K562 (cell line): ENCODE data around the gene NCR1. TPM values are rescaled to one million over a fixed set of nuclear protein-coding genes. Genes with fewer than 3 reads are reported as not detected.

ENCODE experiments used
- CEBPZ ChIP-seq: fragments of 150-350 bp; IDR thresholded peaks from 2 replicates; pipeline ENCODE4 v1.6.1; 2014; ENCODE audit warnings: low read depth, mild to moderate bottlenecking, low read length, borderline replicate concordance
- ELF4 ChIP-seq: fragments of 450-650 bp; formaldehyde crosslinking; IDR thresholded peaks from 2 replicates; pipeline ENCODE4 v1.4.0; 2022; ENCODE audit warnings: missing genetic modification characterization
- EZH2 ChIP-seq: IDR thresholded peaks from 2 replicates; pipeline ENCODE4 v1.6.1; 2012; ENCODE audit warnings: low read depth, mild to moderate bottlenecking, inconsistent platforms, low read length, borderline replicate concordance
- FOXA3 ChIP-seq, 2 experiments: fragments of 450-650 bp in 1 of 2; sonication (generic) in 1 of 2; formaldehyde crosslinking; IDR thresholded peaks in 1 of 2; conservative IDR thresholded peaks in 1 of 2; 2 replicates each; pipeline versions ENCODE4 v1.4.0 to v1.8.0; 2020 to 2022; ENCODE audit warnings: mild to moderate bottlenecking in 2 of 2, missing genetic modification reagents in 1 of 2
- GATA2 ChIP-seq: sonication (generic); formaldehyde crosslinking; IDR thresholded peaks from 2 replicates; pipeline ENCODE4 v1.4.0; 2020; ENCODE audit warnings: mild to moderate bottlenecking, missing genetic modification reagents
- GATAD2A ChIP-seq: fragments of 450-650 bp; IDR thresholded peaks from 2 replicates; pipeline ENCODE4 v1.6.1; 2017
- GTF3C2 ChIP-seq: IDR thresholded peaks from 3 replicates; pipeline ENCODE4 v1.6.1; 2011; ENCODE audit warnings: borderline replicate concordance, mild to moderate bottlenecking, moderate library complexity; ENCODE audit not compliant: insufficient read length; ENCODE audit errors: extremely low read depth
- HMBOX1 ChIP-seq: sonication (generic); IDR thresholded peaks from 2 replicates; pipeline ENCODE4 v1.6.1; 2016
- KLF1 ChIP-seq: fragments of 450-650 bp; IDR thresholded peaks from 2 replicates; pipeline ENCODE4 v1.6.1; 2016; ENCODE audit warnings: missing genetic modification characterization, missing compliant biosample characterization
- MEIS2 ChIP-seq: fragments of 450-650 bp; IDR thresholded peaks from 2 replicates; pipeline ENCODE4 v1.6.1; 2014; ENCODE audit warnings: mild to moderate bottlenecking; ENCODE audit not compliant: partially characterized antibody
- POLR2H ChIP-seq: IDR thresholded peaks from 2 replicates; pipeline ENCODE4 v1.6.1; 2016; ENCODE audit warnings: missing genetic modification characterization, low read depth, mild to moderate bottlenecking, control low read depth, missing compliant biosample characterization, moderate library complexity
- SOX6 ChIP-seq: fragments of 450-650 bp; IDR thresholded peaks from 2 replicates; pipeline ENCODE4 v1.6.1; 2014; ENCODE audit warnings: mild to moderate bottlenecking
- TCF3 ChIP-seq: sonication (generic); formaldehyde crosslinking; IDR thresholded peaks from 2 replicates; pipeline ENCODE4 v1.4.0; 2020; ENCODE audit warnings: mild to moderate bottlenecking, missing genetic modification reagents
- polyA plus RNA-seq, 8 experiments: library from polyadenylated mRNA; depleted of rRNA in 4 of 8; stranded (reverse) in 5 of 8; unstranded in 3 of 8; fragments of >200 nt; fragmentation: Nextera tagmentation in 2 of 8; fragmentation: Illumina TruSeq in 1 of 8; extraction: Ambion mirVana in 2 of 8; extraction: Trizol in 1 of 8; gene quantifications; 2 replicates each; pipeline versions ENCODE4 v1.2.1 to v1.2.3, GENCODE V29; 2011 to 2014; ENCODE audit warnings: inconsistent platforms in 1 of 8, missing spikeins in 1 of 8
- total RNA-seq, 7 experiments: library from RNA; depleted of rRNA in 6 of 7; stranded (reverse); fragments of >200 nt in 6 of 7; fragmentation: Illumina TruSeq in 2 of 7; extraction: Trizol in 2 of 7; gene quantifications; 2 replicates each; pipeline versions ENCODE4 v1.2.1 to v1.2.3, GENCODE V29; 2011 to 2021; ENCODE audit warnings: low replicate concordance in 1 of 7
- TF ChIP-seq, protein P1 (sequence below): fragments of 450-650 bp; formaldehyde crosslinking; IDR thresholded peaks from 2 replicates; pipeline ENCODE4 v1.4.0; 2022; ENCODE audit warnings: mild to moderate bottlenecking, moderate library complexity
- TF ChIP-seq, protein P2 (sequence below): conservative IDR thresholded peaks from 2 replicates; pipeline ENCODE4 v1.6.1; 2011; ENCODE audit warnings: low read depth, mild to moderate bottlenecking, low read length; ENCODE audit not compliant: control insufficient read depth
- TF ChIP-seq, protein P3 (sequence below): fragments of 250-450 bp; sonication (Bioruptor Pico); IDR thresholded peaks from 2 replicates; pipeline ENCODE4 v1.4.0; 2020; ENCODE audit warnings: mild to moderate bottlenecking, moderate library complexity

The NCR1 gene
- total and polyA plus RNA-seq, 9 of the 15 experiments (the other 6 are each of a cell fraction or from before 2014, with no cell fraction given) = 0.25 to 3.1 (median 1.2) TPM

DNA sequence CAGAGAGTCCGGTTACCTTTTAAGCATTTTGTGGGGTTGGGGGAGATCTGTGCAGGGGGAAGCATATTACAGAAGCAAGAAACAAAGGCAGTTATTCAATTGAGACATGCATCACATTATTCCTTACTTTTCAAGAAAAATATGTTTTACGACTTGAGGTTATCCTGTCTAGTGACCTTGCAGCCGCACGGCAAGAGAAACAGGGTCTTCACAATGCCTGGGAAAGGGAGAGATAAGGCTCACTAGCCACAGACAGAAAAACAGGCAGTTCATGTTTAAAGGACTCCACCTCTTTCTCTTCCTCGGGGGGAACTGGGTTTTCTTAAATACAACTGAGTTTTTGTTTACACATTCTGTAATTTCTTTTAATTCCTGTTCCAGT, 536 bp upstream of the NCR1 start (continued):
- TF ChIP-seq ELF4 (CRISPR knock-in tag) (no peak), SOX6 (peak; percentile 70), HMBOX1 (peak; percentile 39; the same call in 1 of the 2 replicates), FOXA3 (CRISPR knock-in tag; conservative IDR thresholded peaks at IDR 0.05 in 1 of 2, IDR thresholded peaks at IDR 0.05 in 1 of 2) (no peak), EZH2 (no peak), POLR2H (tag) (0 out of 2 replicates have a peak, but pooled peaks have one; percentile 8), KLF1 (tag) (no peak), GATAD2A (0 out of 2 replicates have a peak, but pooled peaks have one; percentile 57), MEIS2 (peak; percentile 71), CEBPZ (no peak), GTF3C2 (no peak), GATA2 (CRISPR knock-in tag) (peak; percentile 37), TCF3 (peak; percentile 81)
- TF ChIP-seq, protein P1, sequence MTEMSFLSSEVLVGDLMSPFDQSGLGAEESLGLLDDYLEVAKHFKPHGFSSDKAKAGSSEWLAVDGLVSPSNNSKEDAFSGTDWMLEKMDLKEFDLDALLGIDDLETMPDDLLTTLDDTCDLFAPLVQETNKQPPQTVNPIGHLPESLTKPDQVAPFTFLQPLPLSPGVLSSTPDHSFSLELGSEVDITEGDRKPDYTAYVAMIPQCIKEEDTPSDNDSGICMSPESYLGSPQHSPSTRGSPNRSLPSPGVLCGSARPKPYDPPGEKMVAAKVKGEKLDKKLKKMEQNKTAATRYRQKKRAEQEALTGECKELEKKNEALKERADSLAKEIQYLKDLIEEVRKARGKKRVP = no peak
- TF ChIP-seq, protein P2, sequence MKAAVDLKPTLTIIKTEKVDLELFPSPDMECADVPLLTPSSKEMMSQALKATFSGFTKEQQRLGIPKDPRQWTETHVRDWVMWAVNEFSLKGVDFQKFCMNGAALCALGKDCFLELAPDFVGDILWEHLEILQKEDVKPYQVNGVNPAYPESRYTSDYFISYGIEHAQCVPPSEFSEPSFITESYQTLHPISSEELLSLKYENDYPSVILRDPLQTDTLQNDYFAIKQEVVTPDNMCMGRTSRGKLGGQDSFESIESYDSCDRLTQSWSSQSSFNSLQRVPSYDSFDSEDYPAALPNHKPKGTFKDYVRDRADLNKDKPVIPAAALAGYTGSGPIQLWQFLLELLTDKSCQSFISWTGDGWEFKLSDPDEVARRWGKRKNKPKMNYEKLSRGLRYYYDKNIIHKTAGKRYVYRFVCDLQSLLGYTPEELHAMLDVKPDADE = no peak
- TF ChIP-seq, protein P3, sequence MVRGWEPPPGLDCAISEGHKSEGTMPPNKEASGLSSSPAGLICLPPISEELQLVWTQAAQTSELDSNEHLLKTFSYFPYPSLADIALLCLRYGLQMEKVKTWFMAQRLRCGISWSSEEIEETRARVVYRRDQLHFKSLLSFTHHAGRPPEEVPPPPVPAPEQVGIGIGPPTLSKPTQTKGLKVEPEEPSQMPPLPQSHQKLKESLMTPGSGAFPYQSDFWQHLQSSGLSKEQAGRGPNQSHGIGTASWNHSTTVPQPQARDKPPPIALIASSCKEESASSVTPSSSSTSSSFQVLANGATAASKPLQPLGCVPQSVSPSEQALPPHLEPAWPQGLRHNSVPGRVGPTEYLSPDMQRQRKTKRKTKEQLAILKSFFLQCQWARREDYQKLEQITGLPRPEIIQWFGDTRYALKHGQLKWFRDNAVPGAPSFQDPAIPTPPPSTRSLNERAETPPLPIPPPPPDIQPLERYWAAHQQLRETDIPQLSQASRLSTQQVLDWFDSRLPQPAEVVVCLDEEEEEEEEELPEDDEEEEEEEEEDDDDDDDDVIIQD (CRISPR knock-in tag) = no peak
